ENCODE data around the gene CLMN.

Gene CLMN

DNA sequence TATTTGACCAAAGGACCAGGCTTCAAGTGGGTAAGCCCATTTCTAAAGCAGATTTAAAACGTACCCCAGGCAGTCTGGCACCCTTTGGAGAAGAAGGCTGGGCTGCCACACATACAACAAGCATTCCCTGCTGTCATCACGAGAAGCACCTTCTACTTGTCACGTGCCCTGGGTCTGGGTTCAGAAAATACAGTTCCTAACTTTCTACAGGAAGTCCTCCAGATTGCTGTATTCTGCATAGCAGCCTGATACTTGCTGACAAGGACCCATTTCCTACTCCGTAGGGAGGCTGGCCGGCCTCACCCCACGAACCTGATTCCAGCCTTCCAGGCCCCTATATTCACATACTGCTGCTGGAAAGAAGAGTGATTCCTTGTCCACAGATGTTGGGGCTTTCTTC lies 7.4 kb downstream of the CLMN start:
- H3K4me2 ChIP-seq (ENCODE audit: low read length): no peak overlapping the region
- H3K79me2 ChIP-seq (ENCODE audit: insufficient read depth, low read length): no peaks in the 10 kb centered on the region
- no peaks in the 10 kb centered on the region for H3K9me3 ChIP-seq (ENCODE audit: low read length)
- peaks cover 7% of the 10 kb centered on the region; the same call in 1 of the 2 replicates for H3K27me3 ChIP-seq (ENCODE audit: insufficient read depth, low read length)
- no peak overlapping the region for H2AFZ ChIP-seq (ENCODE audit: low read length)
- H3F3A ChIP-seq (ENCODE audit: insufficient read depth, low read length): no peaks in the 10 kb centered on the region
- no peak overlapping the region for H3K4me3 ChIP-seq (ENCODE audit: low read depth, low read length, poor library complexity, severe bottlenecking)
- H3K27ac ChIP-seq (ENCODE audit: low read depth, low read length, poor library complexity, severe bottlenecking): no peak overlapping the region
- H3K9ac ChIP-seq (ENCODE audit: low read length): no peak overlapping the region
- TF ChIP-seq, protein P1, sequence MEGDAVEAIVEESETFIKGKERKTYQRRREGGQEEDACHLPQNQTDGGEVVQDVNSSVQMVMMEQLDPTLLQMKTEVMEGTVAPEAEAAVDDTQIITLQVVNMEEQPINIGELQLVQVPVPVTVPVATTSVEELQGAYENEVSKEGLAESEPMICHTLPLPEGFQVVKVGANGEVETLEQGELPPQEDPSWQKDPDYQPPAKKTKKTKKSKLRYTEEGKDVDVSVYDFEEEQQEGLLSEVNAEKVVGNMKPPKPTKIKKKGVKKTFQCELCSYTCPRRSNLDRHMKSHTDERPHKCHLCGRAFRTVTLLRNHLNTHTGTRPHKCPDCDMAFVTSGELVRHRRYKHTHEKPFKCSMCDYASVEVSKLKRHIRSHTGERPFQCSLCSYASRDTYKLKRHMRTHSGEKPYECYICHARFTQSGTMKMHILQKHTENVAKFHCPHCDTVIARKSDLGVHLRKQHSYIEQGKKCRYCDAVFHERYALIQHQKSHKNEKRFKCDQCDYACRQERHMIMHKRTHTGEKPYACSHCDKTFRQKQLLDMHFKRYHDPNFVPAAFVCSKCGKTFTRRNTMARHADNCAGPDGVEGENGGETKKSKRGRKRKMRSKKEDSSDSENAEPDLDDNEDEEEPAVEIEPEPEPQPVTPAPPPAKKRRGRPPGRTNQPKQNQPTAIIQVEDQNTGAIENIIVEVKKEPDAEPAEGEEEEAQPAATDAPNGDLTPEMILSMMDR (IDR thresholded peaks at IDR 0.05; ENCODE audit: low read length): no peak
- no peak for TF ChIP-seq EZH2 (IDR thresholded peaks at IDR 0.05; ENCODE audit: borderline replicate concordance, low read length)
- no peaks in the 10 kb centered on the region for H3K9me2 ChIP-seq (ENCODE audit: low read depth, low read length)
- H4K20me1 ChIP-seq (ENCODE audit: insufficient read depth, low read length): no peaks in the 10 kb centered on the region
- no peaks in the 10 kb centered on the region for H3K36me3 ChIP-seq (ENCODE audit: insufficient read depth, low read length)
- H3K4me1 ChIP-seq (ENCODE audit: insufficient read depth, low read length, severe bottlenecking): peaks cover 4% of the 10 kb centered on the region

GRCh38 chr14:95311752-95312151 lies 8.0 kb downstream of the CLMN start:
- H2AFZ ChIP-seq (ENCODE audit: low read length): no peak overlapping the region
- H3F3A ChIP-seq (ENCODE audit: insufficient read depth, low read length): no peaks in the 10 kb centered on the region
- H3K4me1 ChIP-seq (ENCODE audit: insufficient read depth, low read length, severe bottlenecking): peaks cover 4% of the 10 kb centered on the region
- no peaks in the 10 kb centered on the region for H3K79me2 ChIP-seq (ENCODE audit: insufficient read depth, low read length)
- no peak overlapping the region for H3K4me2 ChIP-seq (ENCODE audit: low read length)
- TF ChIP-seq EZH2 (IDR thresholded peaks at IDR 0.05; ENCODE audit: borderline replicate concordance, low read length): no peak
- TF ChIP-seq, protein P1 (IDR thresholded peaks at IDR 0.05; ENCODE audit: low read length): no peak
- H3K9me2 ChIP-seq (ENCODE audit: low read depth, low read length): no peaks in the 10 kb centered on the region
- H3K27ac ChIP-seq (ENCODE audit: low read depth, low read length, poor library complexity, severe bottlenecking): no peak overlapping the region
- no peak overlapping the region for H3K9ac ChIP-seq (ENCODE audit: low read length)
- no peak overlapping the region for H3K4me3 ChIP-seq (ENCODE audit: low read depth, low read length, poor library complexity, severe bottlenecking)
- H4K20me1 ChIP-seq (ENCODE audit: insufficient read depth, low read length): no peaks in the 10 kb centered on the region
- no peaks in the 10 kb centered on the region for H3K9me3 ChIP-seq (ENCODE audit: low read length)
- H3K27me3 ChIP-seq (ENCODE audit: insufficient read depth, low read length): peaks cover 7% of the 10 kb centered on the region; the same call in 1 of the 2 replicates
- H3K36me3 ChIP-seq (ENCODE audit: insufficient read depth, low read length): no peaks in the 10 kb centered on the region

- Histone ChIP-seq H3K9me2 (ENCODE audit: low read depth, low read length) (no peaks in the 10 kb centered on the region), H2AFZ (ENCODE audit: low read length) (no peak overlapping the region), H3K27me3 (ENCODE audit: insufficient read depth, low read length) (peaks cover 7% of the 10 kb centered on the region; the same call in 1 of the 2 replicates), H3K27ac (ENCODE audit: low read depth, low read length, poor library complexity, severe bottlenecking) (no peak overlapping the region), H3K79me2 (ENCODE audit: insufficient read depth, low read length) (no peaks in the 10 kb centered on the region), H3K36me3 (ENCODE audit: insufficient read depth, low read length) (no peaks in the 10 kb centered on the region), H3K4me2 (ENCODE audit: low read length) (no peak overlapping the region), H3F3A (ENCODE audit: insufficient read depth, low read length) (no peaks in the 10 kb centered on the region), H3K4me3 (ENCODE audit: low read depth, low read length, poor library complexity, severe bottlenecking) (no peak overlapping the region), H3K4me1 (ENCODE audit: insufficient read depth, low read length, severe bottlenecking) (peaks cover 4% of the 10 kb centered on the region), H4K20me1 (ENCODE audit: insufficient read depth, low read length) (no peaks in the 10 kb centered on the region), H3K9me3 (ENCODE audit: low read length) (no peaks in the 10 kb centered on the region), H3K9ac (ENCODE audit: low read length) (no peak overlapping the region)
- no peak for TF ChIP-seq EZH2 (IDR thresholded peaks at IDR 0.05; ENCODE audit: borderline replicate concordance, low read length)
- TF ChIP-seq, protein P1 (IDR thresholded peaks at IDR 0.05; ENCODE audit: low read length): no peak
Measured at GRCh38 chr14:95310635-95311380, 8.9 kb downstream of the CLMN start.
